AML-193 (cell line): ENCODE data around the gene ZNF14.
"Not testable (repeated sequence)": the region's sequence is repeated elsewhere in the genome, so short reads cannot be mapped to it uniquely, and the experiment has no call there.

ENCODE experiments used
- DNase-seq, 2 experiments: peaks; one replicate each; lab custom pipeline; 2025; lab: John Stamatoyannopoulos, UW

ZNF14 gene

DNA sequence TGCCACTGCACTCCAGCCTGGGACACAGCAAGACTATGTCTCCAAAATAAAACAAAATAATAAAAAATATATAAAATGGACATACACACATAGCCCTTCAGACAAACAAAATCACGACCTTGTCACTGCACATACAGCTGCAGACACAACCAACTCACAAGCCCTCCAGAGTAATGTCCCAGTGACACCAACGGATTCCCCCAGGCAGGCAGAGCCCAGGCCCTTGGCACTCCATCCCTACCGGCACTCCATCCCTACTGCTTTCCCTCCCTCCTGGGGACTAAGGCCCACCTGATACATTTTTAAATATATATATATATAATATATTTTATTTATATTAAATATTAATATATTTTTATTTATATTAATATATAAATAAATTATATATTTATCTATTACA, 45.8 kb downstream of the ZNF14 start:
- DNase-seq = no peak

- no peak for DNase-seq
These were observed 46.3 kb downstream of the ZNF14 start for GRCh38 chr19:19686580-19686979.

- not testable (repeated sequence) for DNase-seq
These were observed 46.8 kb downstream of the ZNF14 start for GRCh38 chr19:19686119-19686518.

- no peak for DNase-seq
These were observed 53.5 kb downstream of the ZNF14 start for GRCh38 chr19:19679176-19680073.

GRCh38 chr19:19677579-19677978, 55.3 kb downstream of the ZNF14 start:
- no peak for DNase-seq

GRCh38 chr19:19674315-19674714, 58.6 kb downstream of the ZNF14 start:
- DNase-seq = no peak

DNA sequence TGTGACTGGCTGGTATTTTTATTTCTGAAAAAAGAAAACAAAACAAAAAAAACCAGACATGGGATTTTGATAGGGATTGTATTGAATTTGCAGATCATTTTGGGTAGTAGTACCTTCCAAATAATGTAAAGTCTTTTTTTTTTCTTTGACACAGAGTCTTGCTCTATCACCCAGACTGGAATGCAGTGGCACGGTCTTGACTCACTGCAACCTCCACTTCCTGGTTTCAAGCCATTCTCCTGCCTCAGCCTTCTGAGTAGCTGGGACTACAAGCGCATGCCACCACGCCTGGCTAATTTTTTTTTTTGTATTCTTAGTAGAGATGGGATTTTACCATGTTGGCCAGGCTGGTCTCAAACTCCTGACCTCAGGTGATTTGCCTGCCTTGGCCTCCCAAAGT, 60.1 kb downstream of the ZNF14 start:
- DNase-seq = no peak

- no peak for DNase-seq
These were observed 62.8 kb downstream of the ZNF14 start for GRCh38 chr19:19670070-19670551.

GRCh38 chr19:19668230-19669012, 64.5 kb downstream of the ZNF14 start, which contains the start of gene ZNF101:
Gene ZNF101, plus strand, starts transcription at chr19:19668839. Its CDS starts 125 bp downstream, at chr19:19668964.
- peak; percentile 86 for DNase-seq

DNA sequence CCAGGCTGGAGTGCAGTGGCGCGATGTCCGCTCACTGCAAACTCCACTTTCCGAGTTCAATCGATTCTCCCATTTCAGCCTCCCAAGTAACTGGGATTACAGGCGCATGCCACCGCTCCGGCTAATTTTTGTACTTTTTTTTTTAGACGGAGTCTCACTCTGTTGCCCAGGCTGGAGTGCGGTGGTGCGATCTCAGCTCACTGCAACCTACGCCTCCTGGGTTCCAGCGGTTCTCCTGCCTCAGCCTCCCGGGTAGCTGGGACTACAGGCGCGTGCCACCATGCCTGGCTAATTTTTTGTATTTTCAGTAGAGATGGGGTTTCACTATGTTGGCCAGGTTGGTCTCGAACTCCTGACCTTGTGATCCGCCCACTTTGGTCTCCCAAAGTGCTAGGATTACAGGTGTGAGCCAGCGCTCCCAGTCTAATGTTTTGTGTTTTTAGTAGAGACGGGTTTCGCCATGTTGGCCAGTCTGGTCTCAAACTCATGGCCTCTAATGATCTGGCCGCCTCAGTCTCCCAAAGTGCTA, 67.4 kb downstream of the ZNF14 start:
- not testable (repeated sequence) for DNase-seq

DNA sequence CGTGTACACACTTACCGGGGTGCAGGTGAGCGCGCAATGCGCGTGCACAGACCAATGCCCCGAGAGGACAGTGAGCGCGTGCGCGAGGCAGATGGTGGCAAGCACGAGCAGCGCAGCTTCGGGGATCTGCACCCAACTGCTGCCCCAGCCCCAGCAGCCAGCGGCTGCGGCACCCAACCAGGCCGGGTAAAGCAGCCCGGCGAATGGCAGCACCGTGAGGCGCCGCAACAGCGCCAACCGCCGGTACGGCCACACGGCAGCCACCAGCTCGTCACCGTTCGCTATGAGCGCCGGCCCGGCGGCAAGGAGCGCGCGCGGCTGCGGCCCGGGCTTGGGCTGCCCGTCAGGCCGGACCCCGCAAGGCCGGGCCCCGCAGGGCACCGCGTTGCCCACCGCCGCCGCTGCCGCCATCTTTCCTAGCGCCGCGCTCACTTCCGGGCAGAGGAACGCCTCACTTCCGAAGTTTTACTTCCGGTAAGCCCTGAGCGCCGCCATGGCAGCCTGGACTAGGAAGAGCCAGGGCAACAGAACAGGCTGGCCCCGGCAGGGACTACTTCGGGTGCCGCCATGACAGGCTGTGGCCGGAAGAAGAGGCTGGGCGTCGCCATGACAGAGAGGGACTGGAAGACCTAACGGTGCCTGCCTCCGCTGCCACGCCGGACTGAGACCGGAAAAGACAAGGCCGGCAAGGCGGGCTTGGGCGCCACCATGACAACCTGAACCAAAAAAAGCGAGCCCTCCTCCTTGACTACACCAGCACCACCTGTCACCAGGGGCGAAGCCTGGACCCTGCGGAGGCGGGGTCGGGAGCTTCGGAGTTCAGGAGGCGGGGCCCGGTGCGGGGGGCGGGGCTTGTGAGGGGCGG, 69.4 kb downstream of the ZNF14 start, which contains the start of gene ATP13A1:
Gene ATP13A1 (minus strand): TSS at position 421 of the 865 bp plus-strand sequence. CDS start 10 bp downstream, at position 411.
- peak; percentile 96 to 97 for DNase-seq

DNA sequence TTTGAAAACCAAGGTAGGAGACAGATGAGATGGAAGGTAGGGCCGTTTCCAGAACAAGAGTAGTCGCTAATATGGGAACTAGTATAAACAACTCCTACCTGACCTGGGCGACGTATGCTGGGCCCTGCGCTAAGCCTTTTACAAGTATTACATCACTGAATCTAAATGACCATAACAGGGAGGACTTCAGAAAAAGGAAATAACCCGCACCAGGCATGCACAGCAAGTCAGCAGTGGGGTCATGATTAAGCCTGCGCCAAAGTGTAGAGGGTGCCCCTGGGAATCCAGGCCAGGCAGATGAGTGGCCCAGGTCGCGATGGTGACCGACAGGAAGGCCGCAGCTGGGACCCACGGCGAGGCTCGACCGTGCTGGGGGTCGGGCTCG, 70.0 kb downstream of the ZNF14 start:
- no peak for DNase-seq

DNA sequence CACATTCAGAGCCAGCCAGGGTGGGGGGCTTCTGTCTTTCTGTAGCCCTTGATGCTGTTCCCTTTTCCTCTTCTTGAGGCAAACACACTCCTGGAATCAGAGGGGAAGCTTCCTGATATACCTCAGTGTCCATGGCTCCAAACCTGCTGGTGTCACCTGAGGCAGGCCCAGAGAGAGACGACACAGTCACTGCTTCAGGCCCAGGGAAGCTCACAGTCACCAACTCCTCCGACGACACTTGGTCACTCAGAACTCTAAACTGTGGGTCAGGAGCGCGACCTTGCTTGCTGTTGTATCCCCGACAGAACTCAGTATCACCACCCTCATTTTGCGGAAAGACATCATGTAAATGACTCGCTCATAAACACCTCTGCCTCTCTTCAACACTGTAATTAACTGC, 70.6 kb downstream of the ZNF14 start:
- DNase-seq = no peak

DNA sequence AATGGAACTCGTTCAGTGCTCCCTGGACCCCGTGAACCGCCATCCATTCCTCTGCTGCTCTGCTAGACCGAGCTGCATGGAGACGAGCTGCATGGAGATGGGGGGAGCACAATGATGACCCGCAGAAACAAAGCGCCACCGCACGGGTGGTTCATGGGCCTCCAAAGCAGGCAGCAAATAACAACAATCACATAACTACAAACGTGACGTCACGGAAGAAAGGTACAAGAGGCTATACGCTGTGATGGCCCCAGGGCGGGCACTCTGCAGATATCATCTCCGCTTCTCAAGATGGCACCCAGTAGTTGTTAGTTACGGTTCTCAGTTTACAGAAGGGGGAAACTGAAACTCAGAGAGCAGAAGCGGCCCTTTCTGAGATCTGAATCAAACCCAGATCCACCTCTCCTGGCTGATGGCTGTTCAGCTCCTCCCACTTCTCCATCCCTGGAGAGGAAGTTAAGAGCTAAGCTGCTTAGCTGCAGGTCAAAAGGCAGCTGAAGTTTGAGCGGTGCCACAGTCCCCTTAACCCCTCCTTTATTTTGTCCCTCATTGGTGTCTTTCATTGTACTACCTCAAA, 71.1 kb downstream of the ZNF14 start:
- DNase-seq = peak; percentile 63 to 76

DNA sequence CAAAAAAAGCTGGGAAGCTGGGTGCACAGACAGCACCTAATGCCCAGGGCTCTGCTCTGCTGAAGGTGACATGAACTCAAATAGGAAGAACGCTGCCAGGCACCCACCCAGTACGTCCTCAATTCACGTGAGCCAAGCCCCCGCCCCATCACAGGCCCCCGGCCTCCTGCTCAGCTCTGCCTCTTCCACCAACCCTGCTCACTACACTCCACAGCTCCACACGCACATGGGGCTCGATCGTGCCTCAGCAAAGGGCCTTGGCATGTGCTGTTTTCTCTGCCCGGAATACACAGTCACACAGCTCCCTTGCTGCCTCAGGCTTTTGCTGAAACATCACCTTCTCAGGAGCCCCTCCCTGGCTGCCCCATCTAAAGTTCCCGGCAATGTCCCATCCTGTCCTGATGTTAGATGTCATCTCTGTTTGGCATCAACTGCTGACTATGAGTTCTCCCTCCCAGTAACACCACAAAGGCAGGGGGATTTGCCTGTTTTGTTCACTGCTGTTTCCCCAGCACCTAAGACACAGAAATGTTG, 71.7 kb downstream of the ZNF14 start:
- no peak for DNase-seq
